ENCODE data around the gene DBF4B.
"Not testable (repeated sequence)": the region's sequence is repeated elsewhere in the genome, so short reads cannot be mapped to it uniquely, and the experiment has no call there.

DBF4B gene

DNA sequence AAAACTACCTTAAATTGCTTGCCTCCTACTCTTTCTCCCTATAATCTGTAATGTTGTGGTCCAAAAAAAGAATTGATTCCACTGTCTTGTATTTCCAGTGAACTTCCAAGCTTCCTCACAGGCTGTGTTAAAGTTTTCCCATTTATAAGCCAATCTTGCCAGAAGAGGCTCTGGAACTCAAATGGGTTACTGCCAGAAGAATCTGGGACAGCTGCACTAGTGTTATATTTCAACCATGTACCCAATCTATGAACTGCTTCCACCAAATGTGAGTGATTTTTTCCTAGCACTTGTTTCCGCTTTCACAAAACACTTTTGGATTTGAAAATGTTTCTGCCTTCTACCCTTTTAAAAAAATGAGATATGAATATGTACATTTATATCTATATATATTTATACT is 20.7 kb upstream of the DBF4B start:
- no peak for FAIRE-seq
- DNase-seq (ENCODE audit: insufficient read length, low spot score) = no peak
- TF ChIP-seq TAF1 (IDR thresholded peaks at IDR 0.05; ENCODE audit: low read depth, low read length) = no peak
- no peak for TF ChIP-seq SPI1 (IDR thresholded peaks at IDR 0.05; ENCODE audit: low read depth, low read length)
- no peak for TF ChIP-seq POLR2AphosphoS5 (IDR thresholded peaks at IDR 0.05; ENCODE audit: low read depth, low read length)

DNA sequence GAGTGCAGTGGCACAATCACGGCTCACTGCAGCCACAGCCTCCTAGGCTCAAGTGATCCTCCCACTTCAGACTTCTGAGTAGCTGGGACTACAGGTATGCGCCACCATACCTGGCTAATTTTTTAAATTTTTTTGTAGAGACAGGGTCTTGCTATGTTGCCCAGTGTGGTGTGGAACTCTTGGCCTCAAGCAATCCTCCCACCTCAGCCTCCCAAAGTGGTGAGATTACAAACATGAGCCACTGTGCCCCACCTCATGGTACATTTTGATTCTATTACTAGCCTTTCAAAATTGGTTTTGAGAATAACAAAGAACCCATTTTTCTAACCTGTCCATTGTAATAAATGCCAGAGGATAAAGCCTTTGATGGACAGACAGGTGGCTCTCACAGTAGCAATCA is 20.3 kb upstream of the DBF4B start:
- TF ChIP-seq POU2F2 (IDR thresholded peaks at IDR 0.05; ENCODE audit: low read depth, low read length) (no peak), TAF1 (IDR thresholded peaks at IDR 0.05; ENCODE audit: low read depth, low read length) (no peak), SPI1 (IDR thresholded peaks at IDR 0.05; ENCODE audit: low read depth, low read length) (no peak), PAX5 (IDR thresholded peaks at IDR 0.05; ENCODE audit: insufficient read depth, low read length, severe bottlenecking) (no peak), POLR2A (IDR thresholded peaks at IDR 0.05; ENCODE audit: low read depth, low read length) (no peak)
- FAIRE-seq (no peak), DNase-seq (ENCODE audit: insufficient read length, low spot score) (no peak)

DNA sequence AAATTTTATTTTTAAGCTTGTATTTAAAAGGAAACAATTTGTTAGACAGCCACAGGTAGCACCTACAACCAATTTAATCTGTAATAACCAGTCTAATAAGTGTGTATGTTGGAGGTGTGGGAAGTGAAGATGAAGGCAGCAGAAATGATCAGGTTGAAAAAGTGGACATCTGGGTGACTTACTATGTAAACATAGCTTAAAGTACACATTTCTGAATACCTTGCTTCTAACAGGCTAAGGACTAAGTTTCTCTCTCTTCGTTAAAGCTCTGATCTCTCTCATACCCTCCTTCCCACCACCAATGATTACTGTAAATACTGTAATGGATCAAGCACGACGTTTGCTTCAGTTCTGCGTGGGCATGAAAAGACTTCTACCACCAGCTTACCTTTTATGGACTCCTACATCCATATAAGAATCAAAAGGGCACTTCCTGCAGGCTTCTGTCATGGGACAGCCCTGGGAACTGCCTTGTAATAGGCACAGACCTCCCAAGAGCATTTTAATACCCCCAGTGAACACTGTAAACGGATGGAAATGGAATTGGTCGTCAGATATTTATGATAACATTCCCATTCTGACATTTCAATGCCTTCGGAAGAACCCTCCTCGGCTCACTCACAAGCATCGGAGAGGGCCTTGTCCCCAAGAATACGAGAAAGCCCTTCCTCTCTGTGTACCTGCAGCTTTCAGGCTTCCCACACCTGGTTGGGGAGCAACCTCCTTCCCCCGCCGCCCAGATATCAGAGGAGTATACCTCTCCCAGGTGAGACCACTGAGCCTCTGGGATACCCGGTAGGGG is 19.6 kb upstream of the DBF4B start:
- TF ChIP-seq POU2F2 (IDR thresholded peaks at IDR 0.05; ENCODE audit: low read depth, low read length) (no peak), SPI1 (IDR thresholded peaks at IDR 0.05; ENCODE audit: low read depth, low read length) (no peak)
- no peak for FAIRE-seq

DNA sequence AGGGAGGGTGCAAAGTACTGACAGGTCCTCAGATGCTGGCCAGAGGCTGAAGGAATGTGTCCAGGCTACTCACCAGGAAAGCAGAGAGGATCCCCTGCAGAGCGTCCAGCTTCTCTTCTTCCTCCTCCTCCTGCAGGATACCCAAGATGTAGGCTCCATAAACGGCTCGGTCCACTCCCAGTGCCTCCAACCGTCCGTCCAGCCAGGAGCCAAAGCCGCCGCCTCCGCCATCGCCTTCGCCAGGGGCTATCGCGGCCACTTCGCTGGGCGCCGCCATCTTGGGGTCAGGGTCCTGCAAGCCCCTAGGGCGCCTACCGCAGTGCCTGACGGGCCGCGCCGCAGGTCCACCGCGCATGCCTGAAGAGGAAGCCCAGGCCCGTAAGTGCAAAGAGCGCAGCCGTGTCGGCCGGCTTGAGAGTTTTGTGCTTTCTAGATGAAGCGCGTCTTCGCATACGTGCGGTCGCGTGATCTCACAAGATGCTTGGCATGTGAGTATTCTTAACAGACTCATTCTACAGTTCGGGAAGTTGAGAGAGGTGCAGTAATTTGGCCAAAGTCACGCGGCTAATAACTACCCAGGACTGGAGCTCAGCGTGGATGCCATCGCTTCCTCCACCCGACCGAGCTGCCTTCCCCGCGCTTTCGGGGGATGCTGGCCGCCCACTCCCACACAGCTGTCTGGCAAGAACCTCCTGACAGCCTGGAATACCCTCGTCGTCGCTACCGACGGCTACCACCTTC is 18.8 kb upstream of the DBF4B start, which contains the start of gene CCDC43:
Gene CCDC43 (minus strand): TSS at position 300 of the 741 bp plus-strand sequence. CDS start 23 bp downstream, at position 277.
- TF ChIP-seq POLR2A (IDR thresholded peaks at IDR 0.05; ENCODE audit: low read depth, low read length) (peak; percentile 87), POU2F2 (IDR thresholded peaks at IDR 0.05; ENCODE audit: low read depth, low read length) (peak; percentile 25; the same call in 1 of the 2 replicates), SPI1 (IDR thresholded peaks at IDR 0.05; ENCODE audit: low read depth, low read length) (no peak), PAX5 (IDR thresholded peaks at IDR 0.05; ENCODE audit: insufficient read depth, low read length, severe bottlenecking) (no peak), POLR2AphosphoS5 (IDR thresholded peaks at IDR 0.05; ENCODE audit: low read depth, low read length) (peak; percentile 78; the same call in 1 of the 2 replicates), TAF1 (IDR thresholded peaks at IDR 0.05; ENCODE audit: low read depth, low read length) (peak; percentile 87)
- DNase-seq (ENCODE audit: insufficient read length, low spot score) = peak; percentile 87
- FAIRE-seq = peak; percentile 96

More for the DNA sequence above, 19.6 kb upstream of the DBF4B start:
- no peak for DNase-seq (ENCODE audit: insufficient read length, low spot score)

DNA sequence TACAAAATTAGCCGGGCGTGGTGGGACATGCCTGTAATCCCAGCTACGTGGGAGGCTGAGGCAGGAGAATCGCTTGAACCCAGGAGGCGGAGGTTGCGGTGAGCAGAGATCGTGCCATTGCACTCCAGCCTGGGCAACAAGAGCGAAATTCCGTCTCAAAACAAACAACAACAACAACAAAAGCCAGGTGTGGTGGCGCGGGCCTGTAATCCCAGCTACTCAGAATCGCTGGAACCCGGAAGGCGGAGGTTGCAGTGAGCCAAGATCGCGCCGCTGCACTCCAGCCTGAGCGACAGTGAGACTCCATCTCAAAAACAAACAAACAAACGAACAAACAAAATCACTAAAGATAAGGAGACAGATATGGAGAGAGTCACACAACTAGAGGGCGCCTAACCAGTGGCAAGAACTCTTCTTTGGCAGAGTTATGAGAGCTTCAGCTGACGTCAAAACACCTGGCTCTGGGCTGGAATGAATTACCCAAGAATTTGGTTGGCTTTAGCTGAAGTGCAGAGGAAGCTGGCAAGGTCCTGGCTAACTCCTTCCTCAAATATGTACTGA is 17.6 kb upstream of the DBF4B start:
- FAIRE-seq; DNase-seq (ENCODE audit: insufficient read length, low spot score): not testable (repeated sequence)

DNA sequence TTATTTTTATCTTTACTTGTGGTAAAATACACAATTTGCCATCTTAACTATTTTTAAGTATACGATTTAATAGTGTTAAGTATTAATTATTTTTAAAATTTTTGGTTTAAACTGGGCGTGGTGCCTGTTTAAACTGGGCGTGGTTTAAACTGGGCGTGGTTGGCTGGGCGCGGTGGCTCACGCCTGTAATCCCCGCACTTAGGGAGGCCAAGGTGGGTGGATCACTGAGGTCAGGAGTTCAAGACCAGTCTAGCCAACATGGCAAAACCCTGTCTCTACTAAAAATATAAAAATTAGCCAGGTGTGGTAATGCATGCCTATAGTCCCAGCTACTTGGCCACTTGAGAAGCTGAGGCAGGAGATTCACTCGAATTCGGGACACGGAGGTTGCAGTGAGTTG is 14.9 kb upstream of the DBF4B start:
- TF ChIP-seq PAX5 (IDR thresholded peaks at IDR 0.05; ENCODE audit: insufficient read depth, low read length, severe bottlenecking) = no peak
- DNase-seq (ENCODE audit: insufficient read length, low spot score) (no peak), FAIRE-seq (no peak)

DNA sequence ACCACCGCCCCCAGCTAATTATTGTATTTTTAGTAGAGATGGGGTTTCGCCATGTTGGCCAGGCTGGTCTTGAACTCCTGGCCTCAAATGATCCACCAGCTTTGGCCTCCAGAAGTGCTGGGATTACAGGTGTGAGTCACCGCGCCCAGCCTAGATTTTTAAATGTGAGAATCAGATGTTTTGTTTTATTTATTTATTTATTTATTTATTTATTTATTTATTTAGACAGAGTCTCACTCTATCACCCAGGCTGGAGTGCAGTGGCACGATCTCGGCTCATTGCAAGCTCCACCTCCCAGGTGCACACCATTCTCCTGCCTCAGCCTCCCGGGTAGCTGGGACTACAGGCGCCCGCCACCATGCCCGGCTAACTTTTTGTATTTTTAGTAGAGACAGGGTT is 8.2 kb upstream of the DBF4B start:
- not testable (repeated sequence) for FAIRE-seq; DNase-seq (ENCODE audit: insufficient read length, low spot score)

DNA sequence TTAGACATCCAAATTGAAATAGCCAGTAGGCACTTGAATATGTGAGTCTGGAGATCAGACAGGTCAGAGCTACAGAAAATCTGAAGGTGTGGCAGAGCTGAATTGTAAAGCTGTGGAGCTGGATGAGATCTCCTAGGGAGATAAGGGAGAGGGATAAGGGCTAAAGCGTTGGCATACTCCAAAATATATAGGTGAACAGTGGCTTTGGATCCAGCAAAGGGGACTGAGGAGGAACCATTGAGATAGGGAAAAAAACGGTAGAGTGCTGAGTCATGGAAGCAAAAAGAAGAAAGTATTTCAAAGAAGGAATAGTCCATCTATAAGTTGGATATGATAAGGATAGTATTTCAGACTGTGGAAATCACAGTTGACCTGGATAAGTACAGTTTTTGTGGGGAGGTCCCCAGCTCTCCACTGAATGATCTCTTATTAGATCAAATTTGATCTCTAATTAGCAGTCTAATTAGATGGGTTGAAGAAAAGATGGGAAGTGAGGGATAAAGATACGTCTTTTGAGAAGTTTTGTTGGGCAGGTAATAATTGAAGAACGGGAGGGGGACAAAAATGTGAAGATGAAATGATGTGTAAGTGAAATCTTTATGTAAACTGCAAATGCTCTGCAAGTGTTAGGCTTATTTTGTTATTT is 587 bp upstream of the DBF4B start:
- FAIRE-seq (no peak), DNase-seq (ENCODE audit: insufficient read length, low spot score) (no peak)

DNA sequence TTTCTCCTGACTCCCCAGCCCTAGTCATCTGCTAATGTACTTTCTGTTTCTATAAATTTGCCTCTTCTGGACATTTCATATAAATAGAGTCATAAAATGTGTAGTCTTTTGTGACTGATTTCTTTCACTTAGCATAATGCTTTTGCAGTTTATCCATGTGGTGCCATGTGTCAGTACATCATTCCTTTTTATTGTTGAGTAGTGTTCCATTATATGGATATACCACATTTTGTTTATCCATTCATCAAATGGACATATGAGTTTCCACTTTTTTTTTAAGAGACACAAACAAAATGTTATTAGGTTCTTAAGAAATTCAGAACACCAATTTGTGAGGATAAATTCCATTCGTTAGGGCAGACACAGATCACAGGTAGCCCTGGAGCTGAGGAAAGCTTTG is 11.0 kb downstream of the DBF4B start:
- DNase-seq (ENCODE audit: insufficient read length, low spot score) = no peak
- no peak for FAIRE-seq
- TF ChIP-seq POLR2AphosphoS5 (IDR thresholded peaks at IDR 0.05; ENCODE audit: low read depth, low read length) = no peak
- no peak for TF ChIP-seq SPI1 (IDR thresholded peaks at IDR 0.05; ENCODE audit: low read depth, low read length)
- no peak for TF ChIP-seq POLR2A (IDR thresholded peaks at IDR 0.05; ENCODE audit: low read depth, low read length)
- no peak for TF ChIP-seq POU2F2 (IDR thresholded peaks at IDR 0.05; ENCODE audit: low read depth, low read length)
- no peak for TF ChIP-seq TAF1 (IDR thresholded peaks at IDR 0.05; ENCODE audit: low read depth, low read length)
- TF ChIP-seq PAX5 (IDR thresholded peaks at IDR 0.05; ENCODE audit: insufficient read depth, low read length, severe bottlenecking) = no peak

More for the DNA sequence above, 587 bp upstream of the DBF4B start:
- TF ChIP-seq TAF1 (IDR thresholded peaks at IDR 0.05; ENCODE audit: low read depth, low read length) (no peak), POLR2AphosphoS5 (IDR thresholded peaks at IDR 0.05; ENCODE audit: low read depth, low read length) (no peak), POU2F2 (IDR thresholded peaks at IDR 0.05; ENCODE audit: low read depth, low read length) (no peak), SPI1 (IDR thresholded peaks at IDR 0.05; ENCODE audit: low read depth, low read length) (no peak), POLR2A (IDR thresholded peaks at IDR 0.05; ENCODE audit: low read depth, low read length) (no peak), PAX5 (IDR thresholded peaks at IDR 0.05; ENCODE audit: insufficient read depth, low read length, severe bottlenecking) (no peak)

DNA sequence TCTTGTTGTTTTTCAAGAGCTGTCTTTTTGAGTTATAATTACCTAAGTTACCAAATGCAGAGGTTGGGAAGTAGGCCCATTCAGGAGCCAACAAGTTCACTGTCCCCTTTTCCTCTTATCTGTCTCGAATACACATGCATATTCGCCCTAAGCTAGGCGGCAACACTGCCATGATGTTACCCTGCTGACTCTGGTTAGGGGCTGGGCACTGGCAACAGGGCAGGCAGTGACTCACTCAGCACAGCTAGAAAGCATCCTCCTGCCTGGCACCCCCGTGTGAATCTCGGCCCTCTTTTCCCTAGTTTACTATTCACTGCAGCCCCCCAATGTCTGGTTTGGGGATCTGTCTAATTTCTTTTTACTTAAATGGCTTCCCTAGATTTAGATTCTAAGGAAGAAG is 13.8 kb downstream of the DBF4B start:
- FAIRE-seq = no peak
- TF ChIP-seq POLR2AphosphoS5 (IDR thresholded peaks at IDR 0.05; ENCODE audit: low read depth, low read length) (no peak), PAX5 (IDR thresholded peaks at IDR 0.05; ENCODE audit: insufficient read depth, low read length, severe bottlenecking) (no peak), TAF1 (IDR thresholded peaks at IDR 0.05; ENCODE audit: low read depth, low read length) (no peak), POLR2A (IDR thresholded peaks at IDR 0.05; ENCODE audit: low read depth, low read length) (no peak), POU2F2 (IDR thresholded peaks at IDR 0.05; ENCODE audit: low read depth, low read length) (no peak), SPI1 (IDR thresholded peaks at IDR 0.05; ENCODE audit: low read depth, low read length) (no peak)

DNA sequence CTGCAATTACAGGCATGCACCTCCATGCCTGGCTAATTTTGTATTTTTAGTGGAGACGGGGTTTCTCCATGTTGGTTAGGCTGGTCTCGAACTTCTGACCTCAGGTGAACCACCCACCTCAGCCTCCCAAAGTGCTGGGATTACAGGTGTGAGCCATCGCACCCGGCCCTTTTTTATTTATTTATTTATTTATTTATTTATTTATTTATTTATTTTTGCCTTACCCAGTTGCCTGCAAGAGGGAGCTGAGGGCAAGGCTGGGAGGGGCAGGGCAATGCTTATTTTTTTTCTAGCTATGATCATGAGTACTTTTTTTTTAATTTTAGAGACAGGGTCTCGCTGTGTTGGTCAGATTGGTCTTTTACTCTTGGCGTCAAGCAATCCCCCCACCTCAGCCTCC is 17.7 kb downstream of the DBF4B start:
- FAIRE-seq; DNase-seq (ENCODE audit: insufficient read length, low spot score): not testable (repeated sequence)

More for the DNA sequence above, 13.8 kb downstream of the DBF4B start:
- no peak for DNase-seq (ENCODE audit: insufficient read length, low spot score)
